ENCODE data around the gene RPH3AL.

The RPH3AL gene

GRCh38 chr17:193841-194806 lies 158.5 kb downstream of the RPH3AL start:
- no peak overlapping the region for H3K27ac ChIP-seq
- TF ChIP-seq, protein P1, sequence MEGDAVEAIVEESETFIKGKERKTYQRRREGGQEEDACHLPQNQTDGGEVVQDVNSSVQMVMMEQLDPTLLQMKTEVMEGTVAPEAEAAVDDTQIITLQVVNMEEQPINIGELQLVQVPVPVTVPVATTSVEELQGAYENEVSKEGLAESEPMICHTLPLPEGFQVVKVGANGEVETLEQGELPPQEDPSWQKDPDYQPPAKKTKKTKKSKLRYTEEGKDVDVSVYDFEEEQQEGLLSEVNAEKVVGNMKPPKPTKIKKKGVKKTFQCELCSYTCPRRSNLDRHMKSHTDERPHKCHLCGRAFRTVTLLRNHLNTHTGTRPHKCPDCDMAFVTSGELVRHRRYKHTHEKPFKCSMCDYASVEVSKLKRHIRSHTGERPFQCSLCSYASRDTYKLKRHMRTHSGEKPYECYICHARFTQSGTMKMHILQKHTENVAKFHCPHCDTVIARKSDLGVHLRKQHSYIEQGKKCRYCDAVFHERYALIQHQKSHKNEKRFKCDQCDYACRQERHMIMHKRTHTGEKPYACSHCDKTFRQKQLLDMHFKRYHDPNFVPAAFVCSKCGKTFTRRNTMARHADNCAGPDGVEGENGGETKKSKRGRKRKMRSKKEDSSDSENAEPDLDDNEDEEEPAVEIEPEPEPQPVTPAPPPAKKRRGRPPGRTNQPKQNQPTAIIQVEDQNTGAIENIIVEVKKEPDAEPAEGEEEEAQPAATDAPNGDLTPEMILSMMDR (IDR thresholded peaks at IDR 0.05): no peak
- no peak for TF ChIP-seq ZFX (IDR thresholded peaks at IDR 0.05; ENCODE audit: borderline replicate concordance)

DNA sequence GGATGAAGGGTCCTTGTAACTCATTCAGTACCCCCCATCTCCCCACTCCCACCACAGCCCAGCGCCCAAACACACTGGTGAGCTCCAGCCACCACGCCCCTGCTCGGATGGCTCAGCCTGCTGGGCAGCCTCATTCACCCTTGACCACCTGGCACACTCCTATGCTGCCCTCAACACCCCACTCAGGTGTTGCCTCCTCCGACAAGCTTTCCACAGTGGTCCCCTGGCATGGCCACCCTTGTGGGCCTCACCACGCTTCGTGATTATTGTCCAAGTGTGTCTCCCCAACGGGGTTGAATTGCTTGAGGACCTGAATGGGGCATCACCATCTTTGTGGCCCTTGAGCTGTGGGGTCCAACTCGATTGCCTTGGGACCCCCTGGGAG lies 159.2 kb downstream of the RPH3AL start:
- TF ChIP-seq ZFX (IDR thresholded peaks at IDR 0.05; ENCODE audit: borderline replicate concordance): no peak
- TF ChIP-seq, protein P1 (IDR thresholded peaks at IDR 0.05): no peak
- no peak overlapping the region for H3K27ac ChIP-seq

- TF ChIP-seq, protein P1 (IDR thresholded peaks at IDR 0.05): no peak
- TF ChIP-seq ZFX (IDR thresholded peaks at IDR 0.05; ENCODE audit: borderline replicate concordance): no peak
- no peak overlapping the region for H3K27ac ChIP-seq
Measured at GRCh38 chr17:192666-193425, 159.8 kb downstream of the RPH3AL start.

DNA sequence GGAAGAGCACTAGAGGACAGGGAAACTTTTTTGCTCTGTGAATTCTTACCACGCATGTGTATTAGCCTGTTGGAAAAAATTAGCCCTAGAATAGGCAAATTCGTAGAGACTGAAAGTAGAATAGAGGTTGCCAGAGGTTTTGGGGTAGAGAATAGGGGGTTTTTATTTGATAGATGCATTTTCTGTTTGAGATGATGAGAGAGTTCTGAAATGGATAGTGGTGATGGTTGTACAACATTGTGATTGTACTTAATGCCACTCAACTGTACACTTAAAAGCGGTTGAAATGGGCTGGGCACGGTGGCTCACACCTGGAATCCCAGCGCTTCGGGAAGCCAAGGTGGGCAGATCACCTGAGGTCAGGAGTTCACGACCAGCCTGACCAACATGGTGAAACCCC lies 163.2 kb downstream of the RPH3AL start:
- TF ChIP-seq, protein P1 (IDR thresholded peaks at IDR 0.05): no peak
- no peak for TF ChIP-seq ZFX (IDR thresholded peaks at IDR 0.05; ENCODE audit: borderline replicate concordance)

GRCh38 chr17:187130-187529 lies 165.5 kb downstream of the RPH3AL start:
- no peak for TF ChIP-seq ZFX (IDR thresholded peaks at IDR 0.05; ENCODE audit: borderline replicate concordance)
- TF ChIP-seq, protein P1 (IDR thresholded peaks at IDR 0.05): no peak

More for the DNA sequence above, 163.2 kb downstream of the RPH3AL start:
- H3K27ac ChIP-seq: no peak overlapping the region

GRCh38 chr17:185445-186138 lies 167.0 kb downstream of the RPH3AL start:
- no peak for TF ChIP-seq ZFX (IDR thresholded peaks at IDR 0.05; ENCODE audit: borderline replicate concordance)
- TF ChIP-seq, protein P1 (IDR thresholded peaks at IDR 0.05): no peak
- no peak overlapping the region for H3K27ac ChIP-seq

More at GRCh38 chr17:187130-187529, 165.5 kb downstream of the RPH3AL start:
- H3K27ac ChIP-seq: no peak overlapping the region

All from 22Rv1 (cell line).